Measurements from ENCODE around the gene SIRT5.

Gene SIRT5

GRCh38 chr6:13561624-13562267 lies 12.7 kb upstream of the SIRT5 start:
- H3K27ac ChIP-seq (ENCODE audit: low read length): no peak overlapping the region
- no peaks in the 10 kb centered on the region for H3K36me3 ChIP-seq (replicated peaks; ENCODE audit: low read depth, low read length)
- H3K9me3 ChIP-seq (ENCODE audit: insufficient read depth, low read length): no peaks in the 10 kb centered on the region
- no peak overlapping the region for H3K4me2 ChIP-seq (ENCODE audit: low read length)
- no peak overlapping the region for H3K4me3 ChIP-seq (ENCODE audit: low read length)
- H4K20me1 ChIP-seq (ENCODE audit: insufficient read depth, low read length): no peaks in the 10 kb centered on the region
- H2AFZ ChIP-seq (ENCODE audit: low read depth, low read length): no peak overlapping the region
- no peak overlapping the region for H3K9ac ChIP-seq (ENCODE audit: low read length)
- no peaks in the 10 kb centered on the region for H3K79me2 ChIP-seq (ENCODE audit: low read length)
- no peak for TF ChIP-seq EZH2phosphoT487 (IDR thresholded peaks at IDR 0.05; ENCODE audit: low read depth)
- no peak for TF ChIP-seq CTCF (IDR thresholded peaks at IDR 0.05; ENCODE audit: low read depth, low read length)
- no peaks in the 10 kb centered on the region for H3K4me1 ChIP-seq (ENCODE audit: low read length)
- H3K27me3 ChIP-seq (ENCODE audit: low read depth, low read length): no peaks in the 10 kb centered on the region; the same call in 1 of the 2 replicates

DNA sequence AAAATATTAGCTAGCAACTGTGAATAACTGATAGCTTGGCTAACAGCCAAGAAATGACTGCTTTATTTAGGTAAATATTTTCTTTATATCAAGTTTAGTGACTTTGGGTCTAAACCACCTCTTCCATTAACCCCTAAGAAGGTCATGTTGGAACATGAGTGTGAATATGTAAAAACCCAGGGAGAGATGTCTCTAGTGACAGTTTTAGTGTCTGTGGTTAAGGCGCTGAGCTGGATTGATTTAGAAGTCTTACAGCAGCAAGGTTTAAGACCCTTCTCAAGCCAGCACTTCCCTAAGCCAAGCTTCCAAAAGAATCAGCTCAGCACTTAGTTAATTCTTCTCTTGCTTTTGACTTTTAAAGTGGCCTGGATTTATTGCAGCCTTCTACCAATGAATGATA lies 11.4 kb upstream of the SIRT5 start:
- Histone ChIP-seq H3K9me3 (ENCODE audit: insufficient read depth, low read length) (no peaks in the 10 kb centered on the region), H3K4me2 (ENCODE audit: low read length) (no peak overlapping the region), H3K4me3 (ENCODE audit: low read length) (no peak overlapping the region), H3K36me3 (replicated peaks; ENCODE audit: low read depth, low read length) (no peaks in the 10 kb centered on the region), H3K79me2 (ENCODE audit: low read length) (no peaks in the 10 kb centered on the region), H3K4me1 (ENCODE audit: low read length) (no peaks in the 10 kb centered on the region), H3K27me3 (ENCODE audit: low read depth, low read length) (peaks cover 3% of the 10 kb centered on the region; the same call in 1 of the 2 replicates), H2AFZ (ENCODE audit: low read depth, low read length) (no peak overlapping the region), H3K9ac (ENCODE audit: low read length) (no peak overlapping the region), H4K20me1 (ENCODE audit: insufficient read depth, low read length) (no peaks in the 10 kb centered on the region), H3K27ac (ENCODE audit: low read length) (no peak overlapping the region)
- TF ChIP-seq EZH2phosphoT487 (IDR thresholded peaks at IDR 0.05; ENCODE audit: low read depth) (no peak), CTCF (IDR thresholded peaks at IDR 0.05; ENCODE audit: low read depth, low read length) (no peak)

- H3K79me2 ChIP-seq (ENCODE audit: low read length): no peaks in the 10 kb centered on the region
- no peak overlapping the region for H2AFZ ChIP-seq (ENCODE audit: low read depth, low read length)
- no peaks in the 10 kb centered on the region for H3K36me3 ChIP-seq (replicated peaks; ENCODE audit: low read depth, low read length)
- no peak overlapping the region for H3K27ac ChIP-seq (ENCODE audit: low read length)
- no peaks in the 10 kb centered on the region for H3K4me1 ChIP-seq (ENCODE audit: low read length)
- no peak overlapping the region for H3K4me3 ChIP-seq (ENCODE audit: low read length)
- H3K4me2 ChIP-seq (ENCODE audit: low read length): no peak overlapping the region
- peaks cover 3% of the 10 kb centered on the region; the same call in 1 of the 2 replicates for H3K27me3 ChIP-seq (ENCODE audit: low read depth, low read length)
- no peaks in the 10 kb centered on the region for H4K20me1 ChIP-seq (ENCODE audit: insufficient read depth, low read length)
- no peaks in the 10 kb centered on the region for H3K9me3 ChIP-seq (ENCODE audit: insufficient read depth, low read length)
- no peak overlapping the region for H3K9ac ChIP-seq (ENCODE audit: low read length)
- TF ChIP-seq EZH2phosphoT487 (IDR thresholded peaks at IDR 0.05; ENCODE audit: low read depth): no peak
- TF ChIP-seq CTCF (IDR thresholded peaks at IDR 0.05; ENCODE audit: low read depth, low read length): no peak
Observed at GRCh38 chr6:13565921-13566320, 8.5 kb upstream of the SIRT5 start.

DNA sequence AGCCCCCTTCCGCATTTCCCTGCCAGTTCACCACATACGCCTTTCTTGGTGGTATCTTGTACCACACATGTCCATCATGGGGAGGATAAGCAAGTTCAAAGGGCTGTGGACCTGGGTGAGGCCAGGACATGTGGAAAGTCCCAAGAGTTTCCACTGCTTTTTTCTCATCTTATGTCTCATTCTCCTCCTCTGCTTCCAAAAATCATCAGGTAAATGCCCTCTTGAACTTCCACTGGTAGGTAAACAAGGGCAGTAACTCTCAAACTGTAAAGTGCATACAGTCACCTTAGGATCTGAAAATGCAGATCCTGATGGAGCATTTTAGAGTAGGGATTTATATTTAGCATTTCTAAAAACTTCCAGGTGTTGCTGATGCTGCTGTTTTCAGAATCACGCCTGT lies 7.9 kb upstream of the SIRT5 start:
- H3K9ac ChIP-seq (ENCODE audit: low read length): no peak overlapping the region
- no peaks in the 10 kb centered on the region for H4K20me1 ChIP-seq (ENCODE audit: insufficient read depth, low read length)
- no peaks in the 10 kb centered on the region for H3K79me2 ChIP-seq (ENCODE audit: low read length)
- H3K9me3 ChIP-seq (ENCODE audit: insufficient read depth, low read length): no peaks in the 10 kb centered on the region
- TF ChIP-seq EZH2phosphoT487 (IDR thresholded peaks at IDR 0.05; ENCODE audit: low read depth): no peak
- no peak for TF ChIP-seq CTCF (IDR thresholded peaks at IDR 0.05; ENCODE audit: low read depth, low read length)
- H3K27ac ChIP-seq (ENCODE audit: low read length): no peak overlapping the region
- no peak overlapping the region for H3K4me2 ChIP-seq (ENCODE audit: low read length)
- peaks cover 3% of the 10 kb centered on the region; the same call in 1 of the 2 replicates for H3K27me3 ChIP-seq (ENCODE audit: low read depth, low read length)
- no peaks in the 10 kb centered on the region for H3K4me1 ChIP-seq (ENCODE audit: low read length)
- no peaks in the 10 kb centered on the region for H3K36me3 ChIP-seq (replicated peaks; ENCODE audit: low read depth, low read length)
- no peak overlapping the region for H3K4me3 ChIP-seq (ENCODE audit: low read length)
- H2AFZ ChIP-seq (ENCODE audit: low read depth, low read length): no peak overlapping the region

Data from OCI-LY3 (cell line).